Epidermal melanocyte (primary cell): ENCODE results near the gene SDK1.

Experiments
- DNase-seq: peaks from one replicate; pipeline ENCODE4 v3.0.0; 2011; ENCODE audit warnings: low spot score; ENCODE audit not compliant: insufficient read length

SDK1 gene

GRCh38 chr7:4037308-4037707 lies 736.3 kb downstream of the SDK1 start:
- no peak for DNase-seq

DNA sequence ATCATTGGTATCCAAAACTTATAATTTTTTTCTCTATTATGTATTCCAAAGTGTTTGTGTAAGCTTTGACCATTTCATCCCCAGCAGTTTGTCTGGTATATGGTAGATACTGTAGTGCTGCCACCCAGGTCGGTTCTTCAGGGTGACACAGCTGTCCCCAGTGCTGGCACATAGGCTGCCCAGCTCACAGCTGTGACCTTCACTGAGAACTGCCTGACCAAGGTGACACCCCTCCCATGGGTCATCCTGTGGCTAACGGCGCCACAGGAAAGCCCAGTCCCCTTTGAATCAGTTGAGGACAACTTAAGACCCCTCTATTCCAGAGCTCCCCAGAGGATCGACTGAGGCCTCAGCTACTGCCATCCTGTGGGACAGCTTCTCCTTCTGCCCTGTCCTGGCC lies 736.8 kb downstream of the SDK1 start:
- DNase-seq: no peak

GRCh38 chr7:4040109-4040928 lies 739.3 kb downstream of the SDK1 start:
- DNase-seq: no peak

DNA sequence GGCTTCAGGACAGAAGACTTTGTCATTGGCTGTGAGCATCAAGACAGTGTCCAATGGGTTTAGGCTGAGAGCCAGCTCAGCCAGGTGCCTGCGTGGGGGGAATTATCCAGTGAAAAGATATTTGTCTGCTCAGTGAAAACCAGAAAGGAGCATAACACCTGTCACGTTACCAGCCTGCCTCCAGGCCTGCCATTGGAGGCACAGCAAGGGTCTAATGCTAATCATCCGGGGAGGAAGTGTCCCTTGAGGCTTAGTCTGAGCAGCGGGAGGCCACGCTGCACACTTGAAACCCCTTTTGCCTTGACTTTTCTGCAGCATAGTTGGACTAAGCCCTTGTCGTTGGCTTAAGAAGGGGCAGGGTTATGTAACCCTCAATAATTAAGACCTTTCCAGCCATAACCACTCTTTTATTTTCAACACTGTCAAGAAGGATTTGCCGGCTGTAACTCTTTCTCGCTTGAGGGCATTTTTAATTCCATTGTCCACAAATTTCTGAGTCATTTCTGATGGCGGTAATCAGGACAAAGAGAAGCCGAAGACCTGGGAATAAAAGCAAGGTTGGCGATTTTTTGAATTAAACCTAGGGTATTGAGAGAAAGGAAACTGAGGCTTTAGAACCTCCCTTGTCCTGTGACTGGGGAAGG lies 741.5 kb downstream of the SDK1 start:
- DNase-seq: no peak

DNA sequence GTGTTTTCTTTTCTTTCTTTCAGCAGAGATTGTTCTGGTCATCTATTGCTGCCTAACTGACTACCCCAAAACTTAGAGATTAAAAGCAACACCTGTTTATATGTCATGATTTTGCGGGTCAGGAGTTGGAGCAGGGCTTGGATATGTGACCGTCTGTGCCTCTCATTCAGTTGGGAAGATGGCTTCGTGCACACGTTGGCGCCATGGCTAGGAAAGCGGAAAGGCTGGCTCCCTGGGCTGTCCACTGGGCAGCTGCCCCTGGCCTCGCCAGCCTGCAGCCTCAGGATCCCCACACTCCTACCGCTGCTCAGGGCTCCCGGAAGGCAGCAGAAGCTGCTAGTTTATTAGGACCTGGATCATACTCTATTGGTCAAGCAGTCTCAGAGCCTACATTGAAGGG lies 742.9 kb downstream of the SDK1 start:
- DNase-seq: no peak

GRCh38 chr7:4045450-4045849 lies 744.4 kb downstream of the SDK1 start:
- DNase-seq: no peak

DNA sequence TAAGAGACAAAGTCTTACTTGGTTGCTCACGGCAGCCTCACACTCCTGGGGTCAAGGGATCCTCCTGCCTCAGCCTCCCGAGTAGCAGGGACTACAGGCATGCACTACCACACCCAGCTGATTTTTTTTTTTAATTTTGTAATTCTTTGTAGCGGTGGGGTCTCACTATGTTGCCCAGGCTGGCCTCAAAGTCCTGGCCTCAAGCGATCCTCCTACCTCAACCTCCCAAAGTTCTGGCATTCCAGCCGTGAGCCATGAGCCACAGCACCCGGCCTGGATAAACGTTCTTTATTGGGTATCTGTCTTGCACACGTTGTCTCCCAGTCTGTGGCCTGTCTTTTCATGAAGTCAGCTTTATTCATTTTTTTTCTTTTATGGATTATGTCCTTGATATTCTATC lies 744.9 kb downstream of the SDK1 start:
- no peak for DNase-seq

GRCh38 chr7:4048336-4048735 lies 747.3 kb downstream of the SDK1 start:
- no peak for DNase-seq

DNA sequence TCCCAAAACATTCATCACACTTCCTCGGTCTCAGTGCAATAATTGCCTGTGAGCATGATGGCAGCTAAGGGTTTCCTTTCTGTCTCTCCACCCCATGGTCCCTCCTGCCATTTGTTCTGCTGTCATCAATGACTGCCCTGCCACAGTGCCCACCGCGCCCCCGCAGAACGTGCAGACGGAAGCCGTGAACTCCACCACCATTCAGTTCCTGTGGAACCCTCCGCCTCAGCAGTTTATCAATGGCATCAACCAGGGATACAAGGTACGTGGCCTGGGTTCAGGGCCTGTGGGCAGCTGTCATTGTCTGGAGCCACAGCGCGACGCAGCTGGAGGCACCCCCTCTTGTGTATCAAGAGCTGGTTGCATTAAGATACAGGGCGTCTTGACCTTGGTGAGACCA lies 748.1 kb downstream of the SDK1 start:
- no peak for DNase-seq

DNA sequence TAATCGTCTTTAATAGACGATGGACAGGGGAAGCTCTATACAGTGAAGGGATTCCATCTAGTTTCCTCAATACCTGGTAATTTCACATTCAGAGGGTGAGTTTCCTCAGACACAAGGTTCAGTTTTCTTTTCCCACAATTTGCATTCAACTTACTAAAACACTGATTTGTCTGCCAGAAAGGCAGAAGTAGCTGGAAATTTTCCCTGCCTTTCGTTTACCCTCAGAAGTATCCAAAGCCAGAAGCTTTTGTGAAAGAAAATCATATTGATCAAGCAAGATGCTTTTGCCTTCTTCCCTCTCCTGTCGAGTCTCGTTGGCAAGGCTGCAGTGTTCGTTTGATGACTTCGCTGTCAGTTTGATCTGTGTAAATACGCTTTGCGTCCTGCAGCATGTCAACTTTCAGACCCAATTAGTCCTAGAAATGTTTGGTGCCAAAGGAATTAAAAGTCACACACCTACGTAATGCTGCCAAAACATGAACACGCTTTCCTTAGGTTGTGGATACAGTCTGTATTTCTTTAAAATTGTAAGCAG lies 749.1 kb downstream of the SDK1 start:
- no peak for DNase-seq

- no peak for DNase-seq
Observed at GRCh38 chr7:4051696-4052095, 750.6 kb downstream of the SDK1 start.

DNA sequence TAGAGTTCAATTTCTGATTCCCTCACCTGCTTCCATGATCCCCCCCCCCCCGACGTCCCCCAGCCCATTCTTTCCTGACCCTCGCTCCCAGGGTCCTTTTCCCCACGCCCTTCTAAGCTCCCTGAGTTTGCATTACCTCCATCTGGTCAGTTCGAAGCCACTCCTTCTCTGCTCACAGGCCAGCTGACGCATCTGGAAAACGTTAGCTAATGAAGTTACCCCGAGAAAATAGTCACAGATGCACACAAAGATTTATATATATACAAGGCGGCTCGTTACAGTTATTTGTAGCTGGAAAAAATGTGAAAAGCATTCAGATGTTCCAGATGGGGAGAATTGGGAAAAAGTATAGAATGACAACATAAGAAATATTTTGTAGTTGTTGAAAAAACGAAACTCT lies 751.1 kb downstream of the SDK1 start:
- DNase-seq: peak; percentile 30

DNA sequence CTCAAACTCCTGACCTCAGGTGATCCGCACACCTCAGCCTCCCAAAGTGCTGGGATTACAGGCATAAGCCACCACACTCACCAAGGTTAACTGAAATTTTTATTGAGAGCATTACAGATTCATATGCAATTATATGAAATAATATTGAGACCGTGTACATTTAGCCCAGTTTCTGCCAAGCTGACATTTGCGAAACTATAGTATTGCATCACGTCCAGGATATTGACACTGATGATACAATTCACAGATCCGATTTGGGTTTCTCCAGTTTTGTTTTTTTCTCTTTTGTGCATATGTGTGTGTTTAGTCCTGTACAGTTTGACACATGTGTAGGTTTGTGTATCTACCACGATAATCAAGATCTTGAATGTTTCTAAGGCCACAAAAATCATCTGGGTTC lies 753.1 kb downstream of the SDK1 start:
- DNase-seq: no peak

DNA sequence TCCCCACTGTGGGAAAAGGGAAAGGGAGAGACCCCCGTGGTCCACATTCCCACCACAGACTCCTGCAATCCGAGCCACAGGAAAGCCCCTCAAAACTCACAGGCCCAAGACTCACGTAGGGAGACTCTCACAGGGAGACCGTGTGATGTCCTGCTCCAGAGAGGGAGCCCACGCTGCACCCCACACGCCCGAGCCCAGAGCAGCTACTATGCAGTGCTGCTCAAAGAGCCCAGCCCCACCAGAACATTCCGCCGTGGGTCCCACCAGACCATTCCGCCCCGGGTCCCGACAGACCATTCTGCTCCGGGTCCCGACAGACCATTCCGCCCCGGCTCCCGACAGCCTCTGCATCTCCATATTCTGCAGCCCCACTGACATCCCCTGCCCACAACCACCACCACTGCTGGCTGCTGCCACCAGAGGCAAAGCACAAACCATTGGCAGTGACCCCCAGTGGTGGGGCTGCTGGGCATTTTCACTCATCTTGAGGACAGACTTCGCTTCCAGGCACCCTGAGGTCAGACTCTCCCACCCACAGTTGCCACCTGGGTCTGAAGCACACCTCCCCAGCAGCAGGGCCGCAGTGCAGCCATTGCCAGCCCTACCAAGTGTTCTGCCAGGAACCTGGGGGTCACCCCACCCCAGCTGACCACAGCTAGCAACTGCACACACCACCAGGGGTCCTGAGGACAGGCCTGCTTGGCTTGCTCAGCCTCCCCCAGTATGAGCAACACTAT lies 755.7 kb downstream of the SDK1 start:
- DNase-seq: no peak

DNA sequence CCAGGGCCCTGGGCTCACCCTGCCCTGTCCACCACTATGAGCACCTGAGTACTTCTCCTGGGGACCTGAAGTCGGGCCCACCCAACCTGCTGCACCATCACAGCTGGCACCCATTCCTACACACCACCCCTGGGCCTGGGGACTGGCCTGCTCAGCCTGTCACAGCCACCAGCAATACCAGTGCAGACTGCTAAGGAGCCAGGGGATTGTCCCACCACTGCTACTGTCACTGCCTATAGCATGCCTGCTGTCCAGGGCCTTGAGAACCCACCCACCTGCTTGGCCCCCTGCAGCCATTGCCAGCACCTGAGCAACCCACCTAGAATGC lies 756.2 kb downstream of the SDK1 start:
- DNase-seq: no peak

- no peak for DNase-seq
Observed at GRCh38 chr7:4058158-4058557, 757.1 kb downstream of the SDK1 start.

DNA sequence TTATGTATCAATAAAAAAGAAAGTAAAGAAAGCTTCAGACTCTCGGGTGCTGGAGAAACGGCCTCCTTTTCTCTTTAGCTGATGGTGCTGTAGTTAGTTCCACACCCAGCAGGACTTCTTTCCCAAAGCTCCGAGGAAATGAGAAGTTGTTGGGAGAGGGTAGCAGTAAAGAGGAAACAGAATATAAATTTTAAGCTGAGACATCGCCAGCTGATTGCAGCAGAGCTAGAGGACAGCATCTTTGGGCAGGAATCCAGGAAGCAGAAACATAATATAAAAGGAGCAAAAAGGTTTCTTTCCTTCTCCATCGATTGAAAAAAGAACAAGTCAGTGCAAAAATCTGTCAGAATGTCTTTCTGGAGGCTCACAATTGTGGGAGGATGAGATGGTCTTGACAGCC lies 764.1 kb downstream of the SDK1 start:
- no peak for DNase-seq

DNA sequence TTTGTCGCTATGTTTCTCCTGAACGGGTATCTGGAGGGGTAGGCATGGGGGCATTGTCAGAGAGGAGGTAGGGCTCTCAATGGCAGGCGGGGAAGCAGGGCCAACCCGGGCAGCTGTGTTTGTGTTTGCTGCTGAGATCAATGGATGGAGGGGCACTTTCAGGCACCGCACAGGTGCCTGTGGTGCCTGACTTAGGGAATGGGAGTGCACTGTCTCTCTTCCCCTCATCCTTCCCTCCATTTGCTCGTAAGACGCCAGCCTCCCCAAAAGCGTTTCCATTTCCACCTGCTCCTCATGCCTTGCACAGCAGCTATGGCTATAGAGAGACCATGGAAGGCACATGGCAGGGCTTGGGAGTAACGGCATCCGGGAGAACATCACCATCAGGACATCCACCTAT lies 765.2 kb downstream of the SDK1 start:
- no peak for DNase-seq

DNA sequence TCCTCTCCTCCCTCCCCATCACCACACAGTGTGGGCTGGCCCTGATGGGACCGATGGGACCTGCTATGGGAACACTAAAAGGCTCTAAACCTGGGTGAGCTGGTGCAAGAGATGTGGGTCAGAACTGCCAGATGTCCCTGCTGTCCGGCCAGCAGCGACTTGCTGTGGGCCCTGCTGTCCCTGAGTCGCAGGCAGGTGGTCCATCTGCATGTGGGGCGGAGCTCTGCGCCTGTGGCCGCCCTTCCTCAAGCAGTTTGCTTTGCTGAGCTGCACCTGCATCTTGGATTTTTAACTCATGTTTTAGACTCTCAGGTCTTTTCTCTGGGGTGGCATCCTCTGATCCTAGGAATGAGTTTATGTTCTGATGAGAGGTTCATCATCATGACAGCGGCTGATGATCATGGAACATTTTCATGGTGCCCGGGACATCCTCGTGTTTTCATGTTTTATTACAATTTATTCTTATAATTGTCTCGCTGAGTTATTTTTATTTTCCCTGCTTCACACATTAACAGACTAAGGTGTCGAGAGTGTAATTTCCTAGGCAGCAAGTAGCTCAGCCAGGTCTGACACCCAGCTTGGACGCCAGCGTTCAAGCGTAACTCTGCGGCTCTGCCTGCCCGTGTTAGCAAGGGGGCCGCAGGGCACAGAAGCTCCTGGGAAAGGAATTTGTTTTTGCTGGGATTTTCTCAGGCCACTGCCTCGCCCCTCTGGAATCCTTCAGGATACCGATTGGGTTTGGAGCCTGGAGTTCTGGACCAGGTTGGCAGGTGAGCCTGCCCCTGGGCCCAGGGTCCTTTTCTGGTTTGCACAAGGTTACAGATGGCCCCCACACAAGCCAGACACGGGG lies 765.8 kb downstream of the SDK1 start:
- DNase-seq: no peak

DNA sequence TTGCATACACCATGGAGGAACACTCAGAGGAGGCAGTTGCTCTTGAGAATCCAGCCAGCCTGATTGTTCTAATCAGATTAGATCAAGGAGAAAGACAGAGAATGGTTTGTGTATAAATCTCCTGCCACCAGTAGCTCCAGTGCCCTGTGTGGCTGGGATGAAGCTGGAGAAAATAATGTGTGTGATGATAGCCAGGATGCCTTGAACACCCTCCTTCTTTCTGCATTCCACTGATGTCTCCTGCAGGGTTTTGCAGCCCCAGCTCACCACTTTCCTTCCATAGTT lies 766.4 kb downstream of the SDK1 start:
- DNase-seq: no peak

GRCh38 chr7:4067874-4068273 lies 766.8 kb downstream of the SDK1 start:
- DNase-seq: no peak

- no peak for DNase-seq
Observed at GRCh38 chr7:4068286-4068685, 767.2 kb downstream of the SDK1 start.
